ENCODE results near the gene STX5. TPM values are rescaled to one million over a fixed set of nuclear protein-coding genes. Genes with fewer than 3 reads are reported as not detected.

The STX5 gene
- total RNA-seq, 4 donors from 2014 or later = 27.1 to 56.1 (median 38.4) TPM

GRCh38 chr11:62796281-62796680, 35.6 kb downstream of the STX5 start:
- H3K27me3 ChIP-seq = no peaks in the 10 kb centered on the region
- DNase-seq = no peak
- no peaks in the 10 kb centered on the region for H3K9me3 ChIP-seq
- TF ChIP-seq CTCF (IDR thresholded peaks at IDR 0.05) = no peak
- TF ChIP-seq POLR2A (IDR thresholded peaks at IDR 0.05) = no peak
- no peak overlapping the region for H3K27ac ChIP-seq
- H3K4me3 ChIP-seq = no peak overlapping the region
- peaks cover 2 to 10% (median 6%) of the 10 kb centered on the region in 4 donors for H3K4me1 ChIP-seq
- H3K36me3 ChIP-seq = peaks cover 0 to 93% (median 2%) of the 10 kb centered on the region in 3 donors

- Histone ChIP-seq H3K4me3 (no peak overlapping the region), H3K27ac (no peak overlapping the region), H3K27me3 (no peaks in the 10 kb centered on the region), H3K36me3 (peaks cover 0 to 82% (median 2%) of the 10 kb centered on the region in 3 donors), H3K9me3 (no peaks in the 10 kb centered on the region), H3K4me1 (peaks cover 2 to 27% (median 14%) of the 10 kb centered on the region in 4 donors)
- DNase-seq = no peak
- no peak for TF ChIP-seq POLR2A (IDR thresholded peaks at IDR 0.05)
- no peak for TF ChIP-seq CTCF (IDR thresholded peaks at IDR 0.05)
Measured at GRCh38 chr11:62794201-62794775, 37.6 kb downstream of the STX5 start.

GRCh38 chr11:62792202-62792575, 39.7 kb downstream of the STX5 start:
- no peak for DNase-seq
- Histone ChIP-seq H3K4me3 (peak overlapping the region; percentile 59 to 94 (median 66)), H3K9me3 (no peaks in the 10 kb centered on the region), H3K4me1 (peaks cover 5 to 42% (median 20%) of the 10 kb centered on the region in 4 donors), H3K27me3 (no peaks in the 10 kb centered on the region), H3K36me3 (peaks cover 0 to 66% (median 2%) of the 10 kb centered on the region in 3 donors), H3K27ac (peak overlapping the region; percentile 68 to 91 (median 74))
- TF ChIP-seq POLR2A (IDR thresholded peaks at IDR 0.05) (no peak), CTCF (IDR thresholded peaks at IDR 0.05) (no peak)

GRCh38 chr11:62791501-62792201, 40.2 kb downstream of the STX5 start, which contains the start of gene TMEM223:
Gene TMEM223, minus strand, starts transcription at chr11:62792006. Its CDS starts 12 bp downstream, at chr11:62791994.
- TF ChIP-seq POLR2A (IDR thresholded peaks at IDR 0.05) = peak; percentile 74 to 76
- TF ChIP-seq CTCF (IDR thresholded peaks at IDR 0.05) = peak in 4 of 6 experiments; percentile 14 to 42 (median 26)
- Histone ChIP-seq H3K27me3 (no peaks in the 10 kb centered on the region), H3K36me3 (peaks cover 0 to 61% (median 2%) of the 10 kb centered on the region in 3 donors), H3K4me1 (peaks cover 5 to 42% (median 20%) of the 10 kb centered on the region in 4 donors), H3K27ac (peak within 1 kb of the TSS; percentile 68 to 91 (median 74)), H3K4me3 (peak within 1 kb of the TSS; percentile 59 to 94 (median 66)), H3K9me3 (no peaks in the 10 kb centered on the region)
- DNase-seq = peak; percentile 88 to 94 (median 93)

- H3K27me3 ChIP-seq = no peaks in the 10 kb centered on the region
- no peak for DNase-seq
- no peak for TF ChIP-seq CTCF (IDR thresholded peaks at IDR 0.05)
- TF ChIP-seq POLR2A (IDR thresholded peaks at IDR 0.05) = no peak
- peaks cover 0 to 40% (median 0%) of the 10 kb centered on the region in 3 donors for H3K36me3 ChIP-seq
- H3K9me3 ChIP-seq = no peaks in the 10 kb centered on the region
- H3K4me1 ChIP-seq = peaks cover 5 to 52% (median 26%) of the 10 kb centered on the region in 4 donors
- H3K27ac ChIP-seq = peak overlapping the region in 1 of 4 donors; percentile 10
- H3K4me3 ChIP-seq = no peak overlapping the region
Measured at GRCh38 chr11:62789576-62789975, 42.3 kb downstream of the STX5 start.

Measured in Peyer's patch (tissue), 4 donors.